Measurements from ENCODE around the gene ELANE. TPM values are rescaled to one million over a fixed set of nuclear protein-coding genes. Genes with fewer than 3 reads are reported as not detected.

Gene ELANE
- not detected in 2 replicates for total RNA-seq (2014; rRNA removed; shearing (Covaris generic); ENCODE audit: low replicate concordance)

DNA sequence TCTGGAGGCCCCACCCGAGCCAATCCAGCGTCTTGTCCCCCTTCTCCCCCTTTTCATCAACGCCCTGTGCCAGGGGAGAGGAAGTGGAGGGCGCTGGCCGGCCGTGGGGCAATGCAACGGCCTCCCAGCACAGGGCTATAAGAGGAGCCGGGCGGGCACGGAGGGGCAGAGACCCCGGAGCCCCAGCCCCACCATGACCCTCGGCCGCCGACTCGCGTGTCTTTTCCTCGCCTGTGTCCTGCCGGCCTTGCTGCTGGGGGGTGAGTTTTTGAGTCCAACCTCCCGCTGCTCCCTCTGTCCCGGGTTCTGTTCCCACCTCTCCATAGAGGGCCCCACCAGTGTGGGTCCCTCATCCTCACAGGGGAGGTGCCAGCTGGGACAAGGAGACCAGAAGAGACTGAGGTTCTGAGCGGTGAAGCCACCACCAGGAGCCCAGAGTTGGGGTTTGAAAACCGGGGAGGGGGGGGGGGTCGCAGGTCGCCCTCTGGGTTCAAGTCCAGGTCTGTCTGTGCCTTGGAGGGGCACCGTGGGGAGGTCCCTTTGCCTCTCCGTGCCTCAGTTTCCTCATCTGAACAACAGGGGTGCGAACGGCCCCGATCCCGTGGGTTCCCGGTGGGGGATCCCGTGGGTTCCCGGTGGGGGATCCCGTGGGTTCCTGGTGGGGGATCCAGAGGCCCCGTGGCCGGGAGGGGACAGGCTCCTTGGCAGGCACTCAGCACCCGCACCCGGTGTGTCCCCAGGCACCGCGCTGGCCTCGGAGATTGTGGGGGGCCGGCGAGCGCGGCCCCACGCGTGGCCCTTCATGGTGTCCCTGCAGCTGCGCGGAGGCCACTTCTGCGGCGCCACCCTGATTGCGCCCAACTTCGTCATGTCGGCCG, at the start of gene ELANE:
Gene ELANE (plus strand): TSS at position 168 of the 878 bp plus-strand sequence. CDS start 26 bp downstream, at position 194.
- Histone ChIP-seq H3K4me1 (ENCODE audit: low read length) (no peaks in the 10 kb centered on the region), H3K27me3 (ENCODE audit: low read length) (no peaks in the 10 kb centered on the region), H3K4me2 (ENCODE audit: low read depth, low read length, poor library complexity, severe bottlenecking) (no peak within 1 kb of the TSS), H3K4me3 (ENCODE audit: low read length) (no peak within 1 kb of the TSS), H3K9me2 (replicated peaks; ENCODE audit: insufficient read depth, low read length) (no peaks in the 10 kb centered on the region), H3K79me2 (ENCODE audit: low read length) (no peaks in the 10 kb centered on the region), H3K36me3 (ENCODE audit: insufficient read depth, low read length) (no peaks in the 10 kb centered on the region), H4K20me1 (ENCODE audit: insufficient read depth, low read depth, low read length) (no peaks in the 10 kb centered on the region), H2AFZ (ENCODE audit: low read length) (no peak within 1 kb of the TSS), H3K27ac (ENCODE audit: low read length) (no peak within 1 kb of the TSS), H3K9ac (ENCODE audit: low read length) (no peak within 1 kb of the TSS), H3K9me3 (ENCODE audit: low read length) (no peaks in the 10 kb centered on the region)
- no peak for DNase-seq

DNA sequence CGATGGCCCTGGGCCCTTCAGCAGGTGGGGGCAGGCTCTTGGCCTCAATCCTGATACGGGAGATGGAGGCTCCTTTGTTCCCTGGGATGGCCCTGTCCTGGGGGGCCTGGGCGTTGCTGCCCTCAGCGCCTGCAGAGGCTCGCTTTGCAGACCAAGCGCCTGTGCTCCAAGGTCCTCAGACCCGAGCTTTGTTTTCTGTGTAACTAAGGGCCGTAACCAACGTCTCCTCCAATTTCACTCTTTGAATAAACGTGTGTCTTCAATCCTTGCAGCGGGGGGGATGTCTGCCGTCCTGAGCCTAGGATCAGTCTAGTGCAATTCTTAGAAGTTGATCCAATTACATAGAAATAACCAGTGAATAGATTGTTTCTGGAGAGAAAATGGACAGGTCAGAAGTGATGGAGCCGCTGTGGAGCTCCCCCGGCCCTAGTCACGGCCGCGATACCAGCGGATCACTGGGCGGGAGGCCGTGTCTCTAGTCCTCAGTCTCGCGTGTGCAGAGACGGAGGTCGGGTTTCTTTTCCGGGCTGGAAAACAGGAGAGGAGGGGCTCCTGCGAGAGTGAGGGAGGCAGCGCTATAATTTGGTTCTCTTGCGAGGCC, 49.5 kb upstream of the ELANE start:
- Histone ChIP-seq H2AFZ (ENCODE audit: low read length) (no peak overlapping the region), H3K4me2 (ENCODE audit: low read depth, low read length, poor library complexity, severe bottlenecking) (no peak overlapping the region), H3K9me2 (replicated peaks; ENCODE audit: insufficient read depth, low read length) (no peaks in the 10 kb centered on the region), H3K9ac (ENCODE audit: low read length) (no peak overlapping the region), H3K36me3 (ENCODE audit: insufficient read depth, low read length) (peaks cover 73% of the 10 kb centered on the region), H3K9me3 (ENCODE audit: low read length) (no peaks in the 10 kb centered on the region), H3K27me3 (ENCODE audit: low read length) (no peaks in the 10 kb centered on the region), H3K4me3 (ENCODE audit: low read length) (no peak overlapping the region), H4K20me1 (ENCODE audit: insufficient read depth, low read depth, low read length) (peaks cover 88% of the 10 kb centered on the region), H3K79me2 (ENCODE audit: low read length) (peaks cover 65% of the 10 kb centered on the region), H3K4me1 (ENCODE audit: low read length) (peaks cover 13% of the 10 kb centered on the region), H3K27ac (ENCODE audit: low read length) (no peak overlapping the region)
- no peak for DNase-seq

DNA sequence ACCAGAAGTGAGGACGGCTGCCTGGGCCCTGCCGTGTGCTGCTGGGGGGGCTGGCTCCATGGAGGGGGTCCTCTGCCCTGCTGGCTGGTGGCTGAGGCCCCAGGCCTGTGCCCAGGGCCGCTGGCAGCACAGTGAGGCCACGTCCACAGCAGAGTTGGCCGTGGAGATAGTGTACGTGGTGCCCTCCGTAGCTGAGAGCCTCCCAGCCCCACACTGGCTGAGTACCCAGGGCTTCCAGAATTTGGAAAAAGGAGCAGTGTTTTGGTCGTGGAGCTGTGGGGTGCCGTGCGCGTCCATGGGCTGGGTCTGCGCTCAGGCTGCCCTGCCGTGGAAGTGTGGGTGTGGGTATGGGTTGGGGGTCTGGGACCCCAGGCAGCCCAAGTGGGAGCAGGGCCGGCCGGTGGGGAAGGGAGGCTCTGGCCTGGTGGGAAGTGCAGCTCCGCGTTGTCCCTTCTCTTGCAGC, 49.0 kb upstream of the ELANE start:
- no peak for DNase-seq
- H3K4me3 ChIP-seq (ENCODE audit: low read length): no peak overlapping the region
- peaks cover 91% of the 10 kb centered on the region for H4K20me1 ChIP-seq (ENCODE audit: insufficient read depth, low read depth, low read length)
- H3K4me1 ChIP-seq (ENCODE audit: low read length): peaks cover 13% of the 10 kb centered on the region
- H3K27me3 ChIP-seq (ENCODE audit: low read length): no peaks in the 10 kb centered on the region
- no peak overlapping the region for H3K9ac ChIP-seq (ENCODE audit: low read length)
- no peak overlapping the region for H3K27ac ChIP-seq (ENCODE audit: low read length)
- H3K79me2 ChIP-seq (ENCODE audit: low read length): peaks cover 62% of the 10 kb centered on the region
- H2AFZ ChIP-seq (ENCODE audit: low read length): no peak overlapping the region
- peaks cover 76% of the 10 kb centered on the region for H3K36me3 ChIP-seq (ENCODE audit: insufficient read depth, low read length)
- H3K9me3 ChIP-seq (ENCODE audit: low read length): no peaks in the 10 kb centered on the region
- no peak overlapping the region for H3K4me2 ChIP-seq (ENCODE audit: low read depth, low read length, poor library complexity, severe bottlenecking)
- H3K9me2 ChIP-seq (replicated peaks; ENCODE audit: insufficient read depth, low read length): no peaks in the 10 kb centered on the region

DNA sequence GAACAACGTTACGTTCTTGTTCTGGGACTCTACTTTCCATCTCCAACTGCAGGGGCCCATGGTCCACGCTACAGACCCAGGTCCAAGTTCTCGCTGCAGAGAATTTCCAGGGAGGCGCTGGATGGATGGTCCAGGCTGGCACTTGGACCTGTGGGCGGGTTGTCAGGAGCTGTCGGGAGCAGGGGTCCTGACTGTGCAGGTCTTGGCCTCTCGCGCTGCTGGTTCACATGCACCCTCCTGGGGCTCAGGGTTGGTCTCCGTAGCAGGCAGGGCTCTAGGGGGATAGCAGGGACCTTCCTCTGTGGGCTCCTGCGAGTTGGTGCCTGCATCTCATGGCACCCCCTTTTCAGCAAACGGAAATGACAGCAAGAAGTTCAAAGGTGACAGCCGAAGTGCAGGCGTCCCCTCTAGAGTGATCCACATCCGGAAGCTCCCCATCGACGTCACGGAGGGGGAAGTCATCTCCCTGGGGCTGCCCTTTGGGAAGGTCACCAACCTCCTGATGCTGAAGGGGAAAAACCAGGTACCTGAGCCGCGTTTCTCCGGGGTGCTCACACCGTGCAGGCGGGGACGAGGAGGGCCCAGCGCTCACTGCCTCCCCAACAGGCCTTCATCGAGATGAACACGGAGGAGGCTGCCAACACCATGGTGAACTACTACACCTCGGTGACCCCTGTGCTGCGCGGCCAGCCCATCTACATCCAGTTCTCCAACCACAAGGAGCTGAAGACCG, 48.3 kb upstream of the ELANE start:
- no peaks in the 10 kb centered on the region for H3K9me2 ChIP-seq (replicated peaks; ENCODE audit: insufficient read depth, low read length)
- no peak for DNase-seq
- no peak overlapping the region for H3K27ac ChIP-seq (ENCODE audit: low read length)
- H2AFZ ChIP-seq (ENCODE audit: low read length): no peak overlapping the region
- H4K20me1 ChIP-seq (ENCODE audit: insufficient read depth, low read depth, low read length): peaks cover 84% of the 10 kb centered on the region
- no peak overlapping the region for H3K9ac ChIP-seq (ENCODE audit: low read length)
- peaks cover 69% of the 10 kb centered on the region for H3K36me3 ChIP-seq (ENCODE audit: insufficient read depth, low read length)
- peaks cover 55% of the 10 kb centered on the region for H3K79me2 ChIP-seq (ENCODE audit: low read length)
- H3K4me1 ChIP-seq (ENCODE audit: low read length): peaks cover 9% of the 10 kb centered on the region
- H3K4me2 ChIP-seq (ENCODE audit: low read depth, low read length, poor library complexity, severe bottlenecking): no peak overlapping the region
- H3K27me3 ChIP-seq (ENCODE audit: low read length): no peaks in the 10 kb centered on the region
- H3K9me3 ChIP-seq (ENCODE audit: low read length): no peaks in the 10 kb centered on the region
- no peak overlapping the region for H3K4me3 ChIP-seq (ENCODE audit: low read length)

DNA sequence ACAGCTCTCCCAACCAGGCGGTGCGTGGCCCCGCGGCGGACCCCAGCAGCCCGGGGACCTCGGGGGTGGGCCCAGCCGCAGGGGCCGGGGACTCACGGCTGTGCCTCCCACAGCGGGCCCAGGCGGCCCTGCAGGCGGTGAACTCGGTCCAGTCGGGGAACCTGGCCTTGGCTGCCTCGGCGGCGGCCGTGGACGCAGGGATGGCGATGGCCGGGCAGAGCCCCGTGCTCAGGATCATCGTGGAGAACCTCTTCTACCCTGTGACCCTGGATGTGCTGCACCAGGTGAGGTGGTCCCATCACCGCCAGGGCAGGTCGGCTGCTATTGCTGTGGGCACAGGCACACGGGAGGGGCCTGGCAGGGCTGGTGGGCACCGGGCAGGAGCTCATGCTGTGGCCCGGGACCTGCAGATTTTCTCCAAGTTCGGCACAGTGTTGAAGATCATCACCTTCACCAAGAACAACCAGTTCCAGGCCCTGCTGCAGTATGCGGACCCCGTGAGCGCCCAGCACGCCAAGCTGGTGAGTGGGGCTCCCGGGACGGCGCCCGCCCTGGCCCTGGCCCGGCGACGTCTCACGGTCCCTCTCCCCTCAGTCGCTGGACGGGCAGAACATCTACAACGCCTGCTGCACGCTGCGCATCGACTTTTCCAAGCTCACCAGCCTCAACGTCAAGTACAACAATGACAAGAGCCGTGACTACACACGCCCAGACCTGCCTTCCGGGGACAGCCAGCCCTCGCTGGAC, 47.5 kb upstream of the ELANE start:
- no peak for DNase-seq
- Histone ChIP-seq H3K9ac (ENCODE audit: low read length) (no peak overlapping the region), H3K4me3 (ENCODE audit: low read length) (no peak overlapping the region), H3K27ac (ENCODE audit: low read length) (no peak overlapping the region), H3K4me1 (ENCODE audit: low read length) (peaks cover 1% of the 10 kb centered on the region), H3K36me3 (ENCODE audit: insufficient read depth, low read length) (peaks cover 65% of the 10 kb centered on the region), H4K20me1 (ENCODE audit: insufficient read depth, low read depth, low read length) (peaks cover 80% of the 10 kb centered on the region), H3K9me3 (ENCODE audit: low read length) (no peaks in the 10 kb centered on the region), H2AFZ (ENCODE audit: low read length) (no peak overlapping the region), H3K4me2 (ENCODE audit: low read depth, low read length, poor library complexity, severe bottlenecking) (no peak overlapping the region), H3K27me3 (ENCODE audit: low read length) (no peaks in the 10 kb centered on the region), H3K9me2 (replicated peaks; ENCODE audit: insufficient read depth, low read length) (no peaks in the 10 kb centered on the region), H3K79me2 (ENCODE audit: low read length) (peaks cover 47% of the 10 kb centered on the region)

DNA sequence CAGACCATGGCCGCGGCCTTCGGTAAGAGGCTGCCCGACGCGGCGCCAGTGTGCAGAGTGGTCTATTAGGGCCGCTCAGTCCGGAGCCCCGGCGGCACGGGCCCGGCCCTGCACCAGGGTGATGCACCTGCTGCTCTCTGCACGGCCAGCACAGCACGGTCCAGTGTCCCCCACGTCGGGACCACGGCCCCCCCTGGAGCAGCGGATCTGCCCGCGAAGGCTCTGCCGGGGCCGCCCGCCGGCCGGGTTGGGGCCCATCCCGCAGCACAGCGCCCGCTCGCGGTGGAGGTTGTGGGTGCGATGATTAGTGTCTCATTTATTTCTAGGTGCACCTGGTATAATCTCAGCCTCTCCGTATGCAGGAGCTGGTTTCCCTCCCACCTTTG, 46.9 kb upstream of the ELANE start:
- H3K27me3 ChIP-seq (ENCODE audit: low read length): no peaks in the 10 kb centered on the region
- DNase-seq: no peak
- H3K4me3 ChIP-seq (ENCODE audit: low read length): no peak overlapping the region

DNA sequence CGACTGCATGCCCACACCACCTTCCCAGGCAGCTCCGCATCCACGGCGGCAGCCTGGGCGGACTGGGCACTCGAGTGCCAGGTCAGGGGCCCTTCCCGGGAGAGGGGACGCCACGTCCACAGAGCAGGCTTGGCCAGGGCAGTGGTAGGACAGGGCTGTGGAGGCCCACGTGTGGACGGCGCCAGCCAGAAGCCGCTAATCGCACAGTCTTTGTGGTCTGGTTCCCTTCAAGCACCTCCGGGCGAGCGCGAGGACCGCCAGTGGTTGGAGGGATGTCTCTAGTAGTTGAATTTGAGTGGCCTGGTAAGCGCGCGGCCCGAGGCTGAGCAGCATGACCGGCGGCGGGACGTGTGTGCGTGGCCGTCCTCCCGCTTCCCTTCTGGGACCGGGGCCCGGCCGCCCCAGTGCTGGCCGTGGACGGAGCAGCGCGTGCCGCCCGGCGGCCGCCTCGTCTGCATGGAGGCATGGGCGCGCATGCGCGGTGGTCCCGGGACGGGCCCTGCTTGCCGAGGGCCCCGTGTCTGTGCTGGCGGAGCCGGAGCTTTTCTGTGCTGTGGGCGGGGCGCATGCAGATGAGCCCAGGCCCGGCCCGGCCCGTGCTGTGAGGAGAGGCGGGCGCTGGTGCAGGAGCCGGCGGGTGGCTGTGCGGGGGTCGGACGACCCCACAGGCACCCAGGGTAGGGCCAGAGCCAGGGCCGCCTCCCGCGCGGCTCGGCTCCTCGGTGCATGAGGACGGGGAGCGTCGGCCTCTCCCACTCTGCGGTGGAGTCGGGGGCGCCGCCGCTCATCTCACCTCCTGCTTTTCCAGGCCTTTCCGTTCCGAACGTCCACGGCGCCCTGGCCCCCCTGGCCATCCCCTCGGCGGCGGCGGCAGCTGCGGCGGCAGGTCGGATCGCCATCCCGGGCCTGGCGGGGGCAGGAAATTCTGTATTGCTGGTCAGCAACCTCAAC, 46.2 kb upstream of the ELANE start:
- Histone ChIP-seq H4K20me1 (ENCODE audit: insufficient read depth, low read depth, low read length) (peaks cover 72% of the 10 kb centered on the region), H3K36me3 (ENCODE audit: insufficient read depth, low read length) (peaks cover 66% of the 10 kb centered on the region), H3K4me1 (ENCODE audit: low read length) (no peaks in the 10 kb centered on the region), H3K9me3 (ENCODE audit: low read length) (no peaks in the 10 kb centered on the region), H3K4me2 (ENCODE audit: low read depth, low read length, poor library complexity, severe bottlenecking) (no peak overlapping the region), H3K27me3 (ENCODE audit: low read length) (no peaks in the 10 kb centered on the region), H3K27ac (ENCODE audit: low read length) (no peak overlapping the region), H3K9ac (ENCODE audit: low read length) (no peak overlapping the region), H2AFZ (ENCODE audit: low read length) (no peak overlapping the region), H3K9me2 (replicated peaks; ENCODE audit: insufficient read depth, low read length) (no peaks in the 10 kb centered on the region), H3K4me3 (ENCODE audit: low read length) (no peak overlapping the region), H3K79me2 (ENCODE audit: low read length) (peaks cover 34% of the 10 kb centered on the region)
- no peak for DNase-seq

More for the DNA sequence above, 46.9 kb upstream of the ELANE start:
- Histone ChIP-seq H3K27ac (ENCODE audit: low read length) (no peak overlapping the region), H3K36me3 (ENCODE audit: insufficient read depth, low read length) (peaks cover 65% of the 10 kb centered on the region), H3K4me2 (ENCODE audit: low read depth, low read length, poor library complexity, severe bottlenecking) (no peak overlapping the region), H3K4me1 (ENCODE audit: low read length) (no peaks in the 10 kb centered on the region), H3K9me3 (ENCODE audit: low read length) (no peaks in the 10 kb centered on the region), H4K20me1 (ENCODE audit: insufficient read depth, low read depth, low read length) (peaks cover 79% of the 10 kb centered on the region), H3K79me2 (ENCODE audit: low read length) (peaks cover 42% of the 10 kb centered on the region), H2AFZ (ENCODE audit: low read length) (no peak overlapping the region), H3K9me2 (replicated peaks; ENCODE audit: insufficient read depth, low read length) (no peaks in the 10 kb centered on the region), H3K9ac (ENCODE audit: low read length) (no peak overlapping the region)

All from Karpas-422 (cell line).